ENCODE measurements around the gene C4BPA. TPM values are rescaled to one million over a fixed set of nuclear protein-coding genes. Genes with fewer than 3 reads are reported as not detected.

C4BPA gene
- total RNA-seq, 2 donors from 2014 or later: not detected

- DNase-seq (ENCODE audit: low spot score in 2 of 2) (no peak), ATAC-seq (no peak)
- no peaks in the 10 kb centered on the region for H3K9me3 Mint-ChIP-seq
- H3K27ac Mint-ChIP-seq: no peak overlapping the region
- no peaks in the 10 kb centered on the region for H3K36me3 Mint-ChIP-seq
These were observed 35.6 kb downstream of the C4BPA start for GRCh38 chr1:207139616-207140015.

- Mint-ChIP-seq H3K27ac (no peak overlapping the region), H3K36me3 (no peaks in the 10 kb centered on the region), H3K9me3 (peaks cover 0 to 3% of the 10 kb centered on the region in 2 donors)
- no peak for DNase-seq (ENCODE audit: low spot score in 2 of 2)
- no peak for ATAC-seq
These were observed 36.5 kb downstream of the C4BPA start for GRCh38 chr1:207140536-207140935.

DNA sequence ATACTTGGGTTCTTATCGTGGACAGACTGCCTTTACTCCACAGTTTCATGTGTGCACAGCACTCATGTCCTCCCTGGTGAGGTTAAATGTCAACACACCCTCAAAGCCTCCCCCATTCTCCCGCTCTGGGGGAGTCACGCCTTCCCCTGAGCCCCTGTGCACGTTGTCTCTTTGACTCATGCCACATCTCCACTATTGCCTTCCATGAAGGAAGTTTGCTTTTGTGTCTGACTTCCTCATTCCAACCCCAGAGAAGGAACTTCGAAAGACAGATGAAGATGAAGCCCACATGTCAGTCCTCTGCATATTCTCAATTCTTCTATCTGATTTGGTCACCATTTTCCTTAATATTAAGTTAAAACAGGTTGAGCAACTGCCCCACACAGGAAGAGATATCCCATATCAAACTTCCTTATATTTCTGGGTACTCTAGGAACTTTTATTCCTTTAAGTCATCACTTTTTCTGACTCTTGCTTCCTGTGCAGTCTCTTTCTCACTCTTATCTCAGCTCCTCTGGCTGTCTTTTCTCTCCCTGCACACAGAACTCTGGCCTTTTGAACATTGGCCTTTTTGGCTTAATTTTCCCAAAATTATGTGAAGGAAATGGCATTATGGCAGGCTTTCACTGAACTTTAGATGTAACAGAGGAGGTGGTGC lies 41.5 kb downstream of the C4BPA start:
- no peak for DNase-seq (ENCODE audit: low spot score in 2 of 2)
- no peaks in the 10 kb centered on the region for H3K36me3 Mint-ChIP-seq
- H3K9me3 Mint-ChIP-seq: peaks cover 0 to 9% of the 10 kb centered on the region in 2 donors
- ATAC-seq: no peak
- H3K27ac Mint-ChIP-seq: peak overlapping the region in 1 of 2 donors; percentile 52

- DNase-seq (ENCODE audit: low spot score in 2 of 2) (no peak), ATAC-seq (no peak)
- Mint-ChIP-seq H3K27ac (no peak overlapping the region), H3K9me3 (peaks cover 10% of the 10 kb centered on the region in 2 donors), H3K36me3 (peaks cover 8 to 10% of the 10 kb centered on the region in 2 donors)
These were observed 47.9 kb downstream of the C4BPA start for GRCh38 chr1:207151920-207152319.

DNA sequence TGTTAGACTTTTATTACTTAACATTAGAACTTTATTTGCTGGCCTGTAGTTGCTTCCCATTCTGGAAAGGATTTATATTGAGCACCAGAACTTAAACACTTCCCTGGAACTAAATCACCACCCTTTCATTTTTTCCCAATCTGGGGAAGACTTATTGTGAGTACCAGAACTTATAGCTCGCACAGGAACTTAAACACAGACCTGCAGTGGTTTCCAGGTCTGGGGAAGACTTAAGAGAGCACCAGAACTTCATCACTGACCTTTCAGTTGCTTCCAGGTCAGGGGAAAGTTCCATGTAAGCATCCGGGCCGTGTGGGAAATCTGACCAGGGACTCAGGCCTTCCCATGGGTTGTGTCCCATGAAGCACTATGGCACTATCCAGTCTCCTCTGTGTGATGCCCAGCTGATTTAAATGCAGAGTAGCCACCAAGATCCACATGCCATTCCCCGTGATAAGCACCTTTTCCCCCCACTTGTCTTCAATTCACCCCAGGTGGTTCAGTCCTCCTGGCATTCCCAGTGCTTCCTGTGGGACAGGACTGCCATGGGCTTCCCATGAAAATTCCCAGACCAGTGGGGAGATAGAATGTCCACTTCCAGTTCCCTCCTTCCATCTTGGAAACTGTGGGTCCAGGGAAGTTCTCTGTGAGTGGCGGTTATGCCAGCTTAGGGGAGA lies 48.9 kb downstream of the C4BPA start:
- ATAC-seq: no peak
- DNase-seq (ENCODE audit: low spot score in 2 of 2): no peak
- peaks cover 10% of the 10 kb centered on the region in 2 donors for H3K9me3 Mint-ChIP-seq
- H3K27ac Mint-ChIP-seq: no peak overlapping the region
- H3K36me3 Mint-ChIP-seq: peaks cover 8 to 10% of the 10 kb centered on the region in 2 donors

DNA sequence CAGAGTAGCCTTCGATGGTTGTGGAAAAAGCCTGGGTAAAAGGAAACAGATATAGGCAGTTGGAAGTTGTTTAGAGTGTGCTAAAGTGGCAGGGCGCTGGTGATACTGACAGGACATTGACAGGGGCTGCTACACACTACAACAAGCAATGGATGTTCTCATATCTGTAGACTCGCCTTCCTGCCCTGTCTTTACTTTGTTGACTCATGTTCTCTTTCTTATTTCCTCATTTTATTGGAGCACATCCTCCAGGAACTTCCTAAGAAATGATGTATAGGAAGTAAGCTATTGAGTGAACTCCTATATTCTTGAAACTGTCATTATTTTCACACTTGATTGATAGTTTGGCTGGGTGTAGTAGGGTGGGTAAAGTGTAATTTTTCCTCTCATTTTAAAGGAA lies 51.0 kb downstream of the C4BPA start:
- Mint-ChIP-seq H3K27ac (no peak overlapping the region), H3K9me3 (peaks cover 10% of the 10 kb centered on the region in 2 donors), H3K36me3 (peaks cover 8 to 10% of the 10 kb centered on the region in 2 donors)
- ATAC-seq (no peak), DNase-seq (ENCODE audit: low spot score in 2 of 2) (no peak)

DNA sequence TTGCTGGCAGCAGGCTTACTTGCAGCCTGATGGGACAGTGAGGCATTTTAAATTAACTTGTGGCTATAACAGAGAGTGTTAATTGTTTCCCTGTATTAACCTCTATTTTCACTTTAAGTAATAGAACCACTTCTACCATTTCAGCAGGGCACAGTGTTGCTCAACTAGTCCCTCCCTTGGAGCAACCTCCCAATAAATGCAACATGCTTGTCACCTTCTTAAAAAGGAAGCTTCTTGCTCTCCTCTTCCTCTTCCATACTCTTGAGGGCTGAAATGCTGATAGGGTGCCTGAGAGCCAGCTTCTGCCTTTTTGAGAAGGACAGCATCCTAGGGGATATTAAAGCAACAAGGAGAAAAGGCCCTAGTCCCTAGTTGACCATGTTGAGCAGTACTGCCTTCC lies 52.1 kb downstream of the C4BPA start:
- DNase-seq (ENCODE audit: low spot score in 2 of 2): no peak
- peaks cover 8% of the 10 kb centered on the region in 2 donors for H3K36me3 Mint-ChIP-seq
- ATAC-seq: no peak
- H3K9me3 Mint-ChIP-seq: peaks cover 8 to 10% of the 10 kb centered on the region in 2 donors
- H3K27ac Mint-ChIP-seq: no peak overlapping the region

DNA sequence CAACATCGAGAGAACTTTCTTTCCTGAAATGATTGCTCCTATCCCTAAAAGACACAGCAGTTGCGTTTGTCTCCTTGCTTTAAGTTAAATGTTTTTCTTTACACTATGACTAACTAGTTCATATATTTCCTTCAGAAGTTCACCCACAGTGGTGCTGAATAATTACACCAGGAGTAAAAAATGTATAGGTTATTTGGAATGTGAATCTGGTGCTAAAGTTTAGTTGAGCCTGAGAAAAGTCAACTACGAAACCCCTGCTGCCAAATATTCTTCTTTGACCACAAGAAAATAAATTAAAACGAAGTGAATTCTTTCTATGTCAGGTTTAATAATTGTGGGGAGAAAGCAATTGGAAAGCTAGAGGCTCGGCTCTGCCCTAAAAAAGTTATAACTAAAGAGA lies 52.8 kb downstream of the C4BPA start:
- Mint-ChIP-seq H3K27ac (no peak overlapping the region), H3K36me3 (peaks cover 1 to 2% of the 10 kb centered on the region in 2 donors), H3K9me3 (peaks cover 1 to 5% of the 10 kb centered on the region in 2 donors)
- ATAC-seq: no peak
- no peak for DNase-seq (ENCODE audit: low spot score in 2 of 2)

- no peak overlapping the region for H3K27ac Mint-ChIP-seq
- peaks cover 0 to 10% of the 10 kb centered on the region in 2 donors for H3K9me3 Mint-ChIP-seq
- ATAC-seq (no peak), DNase-seq (ENCODE audit: low spot score in 2 of 2) (no peak)
- no peaks in the 10 kb centered on the region for H3K36me3 Mint-ChIP-seq
These were observed 60.1 kb downstream of the C4BPA start for GRCh38 chr1:207164086-207164485.

DNA sequence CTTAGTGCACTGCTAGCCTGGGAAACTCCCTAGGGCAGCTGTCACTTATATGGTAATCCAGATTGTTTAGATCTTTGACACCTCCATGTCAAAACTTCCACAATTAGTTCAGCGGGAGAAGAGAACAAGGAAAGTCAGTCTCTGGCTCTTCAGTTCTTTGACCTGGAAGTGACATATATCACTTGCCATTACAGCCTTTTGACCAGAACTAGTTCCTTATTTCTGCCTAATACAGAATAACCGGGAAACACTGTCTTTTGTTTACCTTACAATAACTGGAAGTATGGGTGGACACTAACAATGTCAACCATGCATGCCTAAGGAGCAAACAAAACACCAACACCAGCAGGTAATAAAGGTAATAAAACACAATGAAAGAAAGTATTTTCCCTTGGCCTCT lies 68.3 kb downstream of the C4BPA start:
- DNase-seq (ENCODE audit: low spot score in 2 of 2) (no peak), ATAC-seq (no peak)
- peaks cover 0 to 5% of the 10 kb centered on the region in 2 donors for H3K9me3 Mint-ChIP-seq
- no peaks in the 10 kb centered on the region for H3K36me3 Mint-ChIP-seq
- no peak overlapping the region for H3K27ac Mint-ChIP-seq

GRCh38 chr1:207172885-207173284 lies 68.9 kb downstream of the C4BPA start:
- Mint-ChIP-seq H3K27ac (no peak overlapping the region), H3K36me3 (no peaks in the 10 kb centered on the region), H3K9me3 (peaks cover 0 to 5% of the 10 kb centered on the region in 2 donors)
- ATAC-seq: no peak
- no peak for DNase-seq (ENCODE audit: low spot score in 2 of 2)

- DNase-seq (ENCODE audit: low spot score in 2 of 2) (no peak), ATAC-seq (no peak)
- Mint-ChIP-seq H3K36me3 (no peaks in the 10 kb centered on the region), H3K27ac (no peak overlapping the region), H3K9me3 (peaks cover 0 to 5% of the 10 kb centered on the region in 2 donors)
These were observed 69.4 kb downstream of the C4BPA start for GRCh38 chr1:207173396-207173795.

- no peaks in the 10 kb centered on the region for H3K9me3 Mint-ChIP-seq
- no peaks in the 10 kb centered on the region for H3K36me3 Mint-ChIP-seq
- ATAC-seq (no peak), DNase-seq (ENCODE audit: low spot score in 2 of 2) (no peak)
- H3K27ac Mint-ChIP-seq: no peak overlapping the region
These were observed 70.9 kb downstream of the C4BPA start for GRCh38 chr1:207174913-207175312.

GRCh38 chr1:207179036-207179435 lies 75.0 kb downstream of the C4BPA start:
- H3K27ac Mint-ChIP-seq: no peak overlapping the region
- ATAC-seq (no peak), DNase-seq (ENCODE audit: low spot score in 2 of 2) (no peak)
- no peaks in the 10 kb centered on the region for H3K9me3 Mint-ChIP-seq
- no peaks in the 10 kb centered on the region for H3K36me3 Mint-ChIP-seq

DNA sequence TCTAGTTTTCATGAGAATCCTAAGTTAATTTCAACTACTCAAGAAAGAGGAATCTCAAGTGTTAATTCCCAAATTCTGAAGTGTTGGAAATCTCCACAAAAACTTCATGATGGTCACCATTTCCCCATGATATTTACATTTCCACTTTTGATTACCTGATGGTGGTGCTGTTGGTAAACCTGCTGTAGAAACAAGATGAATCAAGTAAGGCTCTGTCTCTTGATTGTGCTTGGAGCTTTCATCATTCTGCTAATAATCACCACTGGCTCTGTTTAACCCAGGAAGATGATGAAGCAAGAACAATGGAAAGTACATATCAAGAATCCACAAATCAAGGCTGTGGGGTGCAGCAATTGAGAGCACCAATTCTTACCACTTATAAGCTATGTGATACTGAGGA lies 77.8 kb downstream of the C4BPA start:
- DNase-seq (ENCODE audit: low spot score in 2 of 2) (no peak), ATAC-seq (no peak)
- no peaks in the 10 kb centered on the region for H3K36me3 Mint-ChIP-seq
- H3K9me3 Mint-ChIP-seq: no peaks in the 10 kb centered on the region
- no peak overlapping the region for H3K27ac Mint-ChIP-seq

DNA sequence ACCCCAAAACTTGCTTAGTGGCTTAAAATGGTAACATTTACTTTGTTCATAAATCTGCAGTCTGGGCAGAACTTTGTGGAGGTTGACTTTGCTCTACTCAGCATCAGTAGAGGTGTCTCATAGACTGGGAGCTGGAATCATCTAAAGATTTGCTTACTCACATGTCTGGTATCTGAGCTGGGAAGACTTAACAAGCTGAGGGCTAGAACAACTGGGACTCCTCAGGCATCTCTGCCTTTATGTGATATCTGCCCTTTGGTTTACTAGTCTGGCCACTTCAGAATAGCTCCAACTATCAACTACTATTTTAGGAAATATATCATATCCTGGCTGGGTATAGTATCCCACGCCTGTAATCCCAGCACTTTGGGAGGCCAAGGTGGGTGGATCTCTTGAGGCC lies 82.5 kb downstream of the C4BPA start:
- DNase-seq (ENCODE audit: low spot score in 2 of 2): no peak

DNA sequence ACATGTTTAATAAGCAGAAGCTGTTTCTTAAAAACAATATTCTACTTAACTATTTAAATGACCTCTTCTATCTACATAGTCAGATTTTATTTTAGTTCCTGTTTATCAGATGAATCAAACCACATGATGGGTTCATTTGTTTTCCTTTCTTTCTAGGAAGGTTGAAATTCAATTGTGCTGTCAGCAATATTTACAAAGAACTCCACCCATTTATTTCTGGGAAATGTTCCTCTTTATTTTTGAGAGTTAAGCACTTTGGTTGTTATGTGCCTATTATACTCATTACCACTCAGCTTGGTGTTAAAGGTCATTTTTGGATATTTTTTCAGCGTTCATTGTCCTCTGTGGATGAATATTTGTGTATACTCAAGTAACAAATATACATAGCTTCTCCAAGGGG lies 84.9 kb downstream of the C4BPA start:
- H3K36me3 Mint-ChIP-seq: peaks cover 4 to 5% of the 10 kb centered on the region in 2 donors
- H3K9me3 Mint-ChIP-seq: peaks cover 3 to 5% of the 10 kb centered on the region in 2 donors
- DNase-seq (ENCODE audit: low spot score in 2 of 2): no peak
- H3K27ac Mint-ChIP-seq: no peak overlapping the region
- ATAC-seq: no peak

More for the DNA sequence above, 82.5 kb downstream of the C4BPA start:
- H3K9me3 Mint-ChIP-seq: peaks cover 3 to 5% of the 10 kb centered on the region in 2 donors
- H3K36me3 Mint-ChIP-seq: peaks cover 4 to 5% of the 10 kb centered on the region in 2 donors
- H3K27ac Mint-ChIP-seq: no peak overlapping the region
- no peak for ATAC-seq

DNA sequence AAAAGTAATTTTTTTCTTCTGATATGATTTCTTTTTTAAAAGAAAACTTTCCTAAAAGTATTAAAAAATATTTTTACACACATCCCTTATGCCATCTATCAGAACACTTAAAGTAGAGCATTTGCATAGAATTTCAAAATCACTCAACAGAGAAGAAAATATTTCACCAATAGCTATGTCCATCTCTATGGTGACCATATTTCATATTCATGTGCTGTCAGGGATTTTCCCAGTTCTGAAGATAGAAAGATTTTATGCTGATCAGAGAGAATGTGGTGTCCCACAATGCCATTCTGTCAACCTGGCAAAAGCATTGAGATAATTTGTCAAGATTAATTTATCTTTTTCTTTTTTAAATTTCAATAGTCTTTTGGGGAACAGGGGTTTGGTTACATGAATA lies 87.0 kb downstream of the C4BPA start:
- Mint-ChIP-seq H3K27ac (no peak overlapping the region), H3K9me3 (peaks cover 8 to 9% of the 10 kb centered on the region in 2 donors), H3K36me3 (peaks cover 9 to 10% of the 10 kb centered on the region in 2 donors)
- ATAC-seq: no peak
- DNase-seq (ENCODE audit: low spot score in 2 of 2): no peak
